HL-60 (cell line): Measurements from ENCODE around the gene RAI1.
"Not testable (repeated sequence)": the region's sequence is repeated elsewhere in the genome, so short reads cannot be mapped to it uniquely, and the experiment has no call there.

Experiments used
- GABPA ChIP-seq: IDR thresholded peaks from 2 replicates; pipeline ENCODE4 v1.6.1; 2012; ENCODE audit warnings: low read depth
- POLR2AphosphoS5 ChIP-seq: IDR thresholded peaks from 2 replicates; pipeline ENCODE4 v1.6.1; 2012; ENCODE audit warnings: low read depth
- SPI1 ChIP-seq: IDR thresholded peaks from 2 replicates; pipeline ENCODE4 v1.6.1; 2012; ENCODE audit warnings: low read depth, mild to moderate bottlenecking, borderline replicate concordance
- TF ChIP-seq, protein P1 (sequence below): IDR thresholded peaks from one replicate; pipeline ENCODE4 v1.5.1; 2011; ENCODE audit warnings: low read length, control low read depth, inconsistent platforms; ENCODE audit not compliant: insufficient read depth
- TF ChIP-seq, protein P2 (sequence below): IDR thresholded peaks from 2 replicates; pipeline ENCODE4 v1.6.1; 2012; ENCODE audit warnings: low read depth; ENCODE audit not compliant: insufficient replicate concordance

DNA sequence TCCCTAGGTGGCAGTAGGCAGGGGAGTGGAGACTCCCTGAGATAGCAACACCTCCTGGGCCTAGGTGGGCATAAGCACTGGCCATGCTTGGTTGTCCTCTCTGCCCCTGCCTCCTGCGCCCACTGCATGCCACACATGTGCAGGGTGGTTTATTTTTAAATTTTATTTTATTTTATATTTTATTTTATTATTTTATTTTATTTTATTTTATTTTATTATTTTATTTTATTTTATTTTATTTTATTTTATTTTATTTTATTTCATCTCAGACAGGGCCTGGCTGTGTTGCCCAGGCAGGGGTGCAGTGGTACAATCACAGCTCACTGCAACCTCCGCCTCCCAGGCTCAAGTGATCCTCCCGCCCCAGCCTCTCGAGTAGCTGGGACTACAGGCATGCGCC is 126.9 kb downstream of the RAI1 start:
- TF ChIP-seq, protein P1, sequence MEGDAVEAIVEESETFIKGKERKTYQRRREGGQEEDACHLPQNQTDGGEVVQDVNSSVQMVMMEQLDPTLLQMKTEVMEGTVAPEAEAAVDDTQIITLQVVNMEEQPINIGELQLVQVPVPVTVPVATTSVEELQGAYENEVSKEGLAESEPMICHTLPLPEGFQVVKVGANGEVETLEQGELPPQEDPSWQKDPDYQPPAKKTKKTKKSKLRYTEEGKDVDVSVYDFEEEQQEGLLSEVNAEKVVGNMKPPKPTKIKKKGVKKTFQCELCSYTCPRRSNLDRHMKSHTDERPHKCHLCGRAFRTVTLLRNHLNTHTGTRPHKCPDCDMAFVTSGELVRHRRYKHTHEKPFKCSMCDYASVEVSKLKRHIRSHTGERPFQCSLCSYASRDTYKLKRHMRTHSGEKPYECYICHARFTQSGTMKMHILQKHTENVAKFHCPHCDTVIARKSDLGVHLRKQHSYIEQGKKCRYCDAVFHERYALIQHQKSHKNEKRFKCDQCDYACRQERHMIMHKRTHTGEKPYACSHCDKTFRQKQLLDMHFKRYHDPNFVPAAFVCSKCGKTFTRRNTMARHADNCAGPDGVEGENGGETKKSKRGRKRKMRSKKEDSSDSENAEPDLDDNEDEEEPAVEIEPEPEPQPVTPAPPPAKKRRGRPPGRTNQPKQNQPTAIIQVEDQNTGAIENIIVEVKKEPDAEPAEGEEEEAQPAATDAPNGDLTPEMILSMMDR = not testable (repeated sequence)
- not testable (repeated sequence) for TF ChIP-seq POLR2AphosphoS5, GABPA, SPI1
- TF ChIP-seq, protein P2, sequence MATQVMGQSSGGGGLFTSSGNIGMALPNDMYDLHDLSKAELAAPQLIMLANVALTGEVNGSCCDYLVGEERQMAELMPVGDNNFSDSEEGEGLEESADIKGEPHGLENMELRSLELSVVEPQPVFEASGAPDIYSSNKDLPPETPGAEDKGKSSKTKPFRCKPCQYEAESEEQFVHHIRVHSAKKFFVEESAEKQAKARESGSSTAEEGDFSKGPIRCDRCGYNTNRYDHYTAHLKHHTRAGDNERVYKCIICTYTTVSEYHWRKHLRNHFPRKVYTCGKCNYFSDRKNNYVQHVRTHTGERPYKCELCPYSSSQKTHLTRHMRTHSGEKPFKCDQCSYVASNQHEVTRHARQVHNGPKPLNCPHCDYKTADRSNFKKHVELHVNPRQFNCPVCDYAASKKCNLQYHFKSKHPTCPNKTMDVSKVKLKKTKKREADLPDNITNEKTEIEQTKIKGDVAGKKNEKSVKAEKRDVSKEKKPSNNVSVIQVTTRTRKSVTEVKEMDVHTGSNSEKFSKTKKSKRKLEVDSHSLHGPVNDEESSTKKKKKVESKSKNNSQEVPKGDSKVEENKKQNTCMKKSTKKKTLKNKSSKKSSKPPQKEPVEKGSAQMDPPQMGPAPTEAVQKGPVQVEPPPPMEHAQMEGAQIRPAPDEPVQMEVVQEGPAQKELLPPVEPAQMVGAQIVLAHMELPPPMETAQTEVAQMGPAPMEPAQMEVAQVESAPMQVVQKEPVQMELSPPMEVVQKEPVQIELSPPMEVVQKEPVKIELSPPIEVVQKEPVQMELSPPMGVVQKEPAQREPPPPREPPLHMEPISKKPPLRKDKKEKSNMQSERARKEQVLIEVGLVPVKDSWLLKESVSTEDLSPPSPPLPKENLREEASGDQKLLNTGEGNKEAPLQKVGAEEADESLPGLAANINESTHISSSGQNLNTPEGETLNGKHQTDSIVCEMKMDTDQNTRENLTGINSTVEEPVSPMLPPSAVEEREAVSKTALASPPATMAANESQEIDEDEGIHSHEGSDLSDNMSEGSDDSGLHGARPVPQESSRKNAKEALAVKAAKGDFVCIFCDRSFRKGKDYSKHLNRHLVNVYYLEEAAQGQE = not testable (repeated sequence)
